GM10847 (cell line): ENCODE data around the gene MEG3.

Source experiments
- POLR2A ChIP-seq: IDR thresholded peaks from 2 replicates; pipeline ENCODE4 v1.6.1; 2011; ENCODE audit not compliant: insufficient read length; ENCODE audit errors: extremely low read depth

MEG3 gene

DNA sequence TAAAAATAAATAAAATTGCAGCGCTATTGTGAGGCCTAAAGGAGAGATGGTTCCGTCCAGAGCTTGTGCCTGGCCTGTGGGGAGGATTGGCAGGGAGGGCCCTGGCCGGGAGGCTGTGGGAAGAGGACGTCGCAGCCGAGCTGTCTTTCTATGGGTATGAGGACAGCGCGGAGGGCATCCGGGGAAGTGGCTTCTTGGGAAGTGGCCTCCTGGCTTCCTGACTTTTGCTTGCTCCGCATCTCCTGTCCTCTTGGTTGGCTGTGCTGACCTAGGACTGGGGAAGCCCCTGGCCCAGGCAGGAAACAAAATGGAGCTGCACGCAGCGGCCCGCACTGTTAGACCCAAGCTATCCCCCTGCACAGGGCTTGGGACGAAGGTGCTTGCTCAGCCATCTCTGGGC is 22.2 kb upstream of the MEG3 start:
- no peak for TF ChIP-seq POLR2A

DNA sequence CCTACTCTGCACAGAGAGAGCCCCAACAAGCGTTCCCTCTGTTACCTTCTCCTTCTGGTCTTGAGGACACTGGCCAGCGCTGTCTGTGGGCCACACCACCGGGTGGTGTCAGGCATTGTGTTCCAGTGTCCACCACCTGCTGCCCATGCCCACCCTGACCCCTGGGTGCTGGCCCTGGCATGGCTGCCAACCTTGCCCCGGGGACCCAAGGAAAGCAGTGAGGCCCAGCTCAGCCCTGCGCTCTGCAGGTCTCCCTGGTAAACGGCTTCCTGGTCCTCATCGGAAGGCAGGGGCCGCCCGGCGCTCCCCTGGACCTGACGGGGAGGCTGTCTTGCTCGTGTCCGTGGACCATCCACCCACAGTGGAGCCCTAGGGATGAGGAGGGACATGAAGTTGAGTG is 21.8 kb upstream of the MEG3 start:
- TF ChIP-seq POLR2A, result no peak

DNA sequence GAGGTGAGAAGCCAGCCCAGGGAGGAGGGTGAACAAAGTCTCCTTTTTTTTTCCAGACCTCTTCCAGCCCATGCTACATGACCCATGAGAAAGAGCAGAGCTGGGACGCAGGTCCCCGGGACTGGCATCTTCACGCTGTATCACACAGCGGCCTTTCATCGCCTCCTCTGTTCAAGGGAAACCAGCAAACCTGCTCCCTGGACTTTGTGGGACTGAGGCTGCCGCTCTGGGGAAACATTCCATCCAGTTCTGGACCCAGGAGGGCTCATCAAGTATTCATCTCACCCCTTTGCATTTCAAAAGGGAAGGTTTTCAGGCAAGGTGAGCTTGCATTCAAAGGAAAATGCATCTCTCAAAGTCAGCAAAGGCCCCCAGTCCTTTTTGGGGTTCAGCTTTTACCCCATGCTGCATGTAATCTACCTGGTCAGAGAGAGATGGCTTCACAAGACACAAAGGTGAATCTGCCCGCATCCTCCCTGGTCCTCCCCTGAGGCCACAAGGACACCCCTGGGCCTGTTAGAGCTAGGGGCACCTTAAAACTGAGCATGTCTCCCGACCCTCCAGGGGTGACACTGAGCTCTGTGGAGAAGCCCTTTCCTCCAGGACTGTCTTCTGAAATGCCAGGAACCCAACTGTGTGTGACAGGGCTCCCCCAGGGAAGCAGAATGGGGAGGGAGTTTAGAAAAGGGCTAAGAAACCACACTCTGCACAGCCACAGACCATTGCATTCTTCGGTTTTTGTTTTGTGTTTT is 21.2 kb upstream of the MEG3 start:
- no peak for TF ChIP-seq POLR2A

DNA sequence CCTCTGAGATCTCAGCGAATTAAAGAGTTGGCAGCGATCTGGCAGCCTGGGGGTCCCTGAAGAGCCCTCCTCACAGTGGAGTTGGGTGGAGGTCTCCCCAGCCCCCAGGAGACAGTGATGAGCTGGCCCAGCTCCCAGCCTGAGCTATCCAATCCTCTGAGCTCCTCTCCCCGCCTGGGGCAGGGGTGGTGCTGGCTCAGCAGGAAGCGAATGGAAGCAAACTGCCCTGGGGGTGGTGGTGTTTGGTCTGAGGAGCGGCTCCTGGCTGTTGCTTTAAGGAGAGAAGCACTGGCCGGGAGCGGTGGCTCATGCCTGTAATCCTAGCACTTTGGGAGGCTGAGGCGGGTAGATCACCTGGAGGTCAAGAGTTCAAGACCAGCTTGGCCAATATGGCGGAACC is 19.5 kb upstream of the MEG3 start:
- TF ChIP-seq POLR2A, result no peak

DNA sequence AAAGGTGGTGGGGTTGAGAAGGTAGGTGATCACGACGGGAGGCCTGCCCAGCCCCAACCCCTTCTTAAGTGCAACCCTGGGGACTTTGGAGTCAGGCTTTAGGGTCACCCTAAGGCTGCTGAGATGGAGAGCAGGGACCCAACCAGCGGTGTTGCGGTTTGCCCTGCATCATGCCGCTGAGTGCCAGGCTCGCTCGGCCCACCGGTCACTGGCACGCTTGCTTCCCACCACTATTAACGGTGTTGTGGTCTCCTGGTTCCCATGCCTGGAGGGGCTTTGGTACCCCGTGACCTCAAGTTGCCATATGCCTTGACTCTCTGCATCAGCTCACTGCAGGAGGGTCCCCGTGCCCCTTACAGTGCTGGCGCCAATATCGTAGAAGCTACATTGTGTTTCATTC is 18.4 kb upstream of the MEG3 start:
- TF ChIP-seq POLR2A, result no peak

DNA sequence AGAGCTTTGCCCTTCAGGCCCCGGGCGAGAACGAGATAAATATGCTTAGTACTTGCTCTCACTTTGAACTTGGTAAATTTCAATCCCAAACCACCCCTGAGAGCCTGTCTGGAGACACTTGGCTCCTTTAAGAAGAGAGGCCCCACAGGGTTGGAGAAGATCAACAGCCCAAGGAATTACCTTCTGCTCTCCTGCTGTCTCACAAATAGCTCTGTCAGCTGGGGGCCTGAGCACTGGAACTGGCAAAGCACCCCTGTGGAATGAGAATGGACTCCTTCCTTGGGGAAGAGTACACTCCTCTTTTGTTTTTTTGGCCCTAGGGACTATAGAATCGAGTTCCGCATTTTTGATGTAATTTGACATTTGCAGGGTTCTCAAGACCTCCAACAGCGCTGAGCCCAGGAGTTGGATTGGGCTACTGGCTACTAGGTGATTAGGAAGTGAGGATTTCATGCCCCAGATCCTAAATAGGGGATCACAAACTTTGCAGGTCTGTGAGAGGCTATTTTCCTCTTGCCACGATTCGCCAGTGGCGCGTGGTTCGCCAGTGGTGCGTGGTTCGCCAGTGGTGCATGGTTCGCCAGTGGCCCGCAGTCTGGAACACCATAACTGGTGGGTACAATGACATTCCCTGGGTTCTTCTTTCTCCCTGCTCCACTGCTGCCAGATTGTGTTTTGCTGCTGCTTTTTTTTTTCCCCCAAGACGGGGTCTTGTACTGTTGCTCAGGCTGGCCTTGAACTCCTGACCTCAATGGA is 17.8 kb upstream of the MEG3 start:
- TF ChIP-seq POLR2A, result no peak

DNA sequence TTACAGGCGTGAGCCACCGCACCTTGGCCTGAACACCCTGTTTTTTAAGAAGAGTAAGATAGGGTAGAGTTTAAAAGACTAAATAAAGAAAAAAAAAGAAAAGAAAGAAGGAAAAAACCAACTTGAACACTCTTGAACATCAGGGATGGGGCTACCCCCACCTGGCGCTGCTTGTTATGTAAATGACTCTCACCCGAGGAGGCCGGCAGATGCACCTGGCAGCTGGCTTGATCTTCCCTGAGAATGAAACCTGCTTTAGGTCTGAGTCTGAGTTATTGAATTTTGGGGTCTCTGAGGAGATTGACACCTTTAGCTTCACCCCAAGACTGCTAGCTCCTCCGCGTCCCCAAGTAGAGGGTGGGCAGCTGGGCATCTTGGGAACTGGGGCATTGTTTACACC is 15.5 kb upstream of the MEG3 start:
- no peak for TF ChIP-seq POLR2A

DNA sequence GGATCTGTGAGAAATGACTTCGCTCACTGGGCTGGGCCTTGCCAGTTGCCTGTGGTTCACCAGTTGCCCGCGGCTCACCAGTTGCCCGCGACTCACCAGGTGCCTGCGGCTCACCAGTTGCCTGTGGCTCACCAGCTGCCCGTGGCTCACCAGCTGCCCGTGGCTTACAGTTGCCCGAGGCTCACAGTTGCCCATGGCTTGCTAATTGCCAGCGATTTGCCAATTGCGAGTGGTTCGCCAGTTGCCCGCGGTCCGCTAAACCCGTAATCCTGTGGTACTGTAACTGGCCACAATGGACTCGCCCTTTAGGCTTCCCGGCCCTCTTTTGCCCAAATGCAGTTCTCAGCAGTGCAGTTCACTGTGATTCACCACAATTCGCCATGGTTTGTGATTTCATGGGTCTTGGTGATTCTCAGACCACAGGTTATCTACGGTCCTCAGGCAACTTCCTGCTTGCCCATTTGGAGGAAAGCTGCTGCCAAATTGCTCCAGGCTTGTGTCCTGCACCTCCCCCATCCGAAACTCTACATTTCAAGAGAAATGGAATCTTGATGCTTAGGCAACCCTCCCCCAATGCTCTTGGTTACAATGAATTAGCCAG is 15.0 kb upstream of the MEG3 start:
- no peak for TF ChIP-seq POLR2A

DNA sequence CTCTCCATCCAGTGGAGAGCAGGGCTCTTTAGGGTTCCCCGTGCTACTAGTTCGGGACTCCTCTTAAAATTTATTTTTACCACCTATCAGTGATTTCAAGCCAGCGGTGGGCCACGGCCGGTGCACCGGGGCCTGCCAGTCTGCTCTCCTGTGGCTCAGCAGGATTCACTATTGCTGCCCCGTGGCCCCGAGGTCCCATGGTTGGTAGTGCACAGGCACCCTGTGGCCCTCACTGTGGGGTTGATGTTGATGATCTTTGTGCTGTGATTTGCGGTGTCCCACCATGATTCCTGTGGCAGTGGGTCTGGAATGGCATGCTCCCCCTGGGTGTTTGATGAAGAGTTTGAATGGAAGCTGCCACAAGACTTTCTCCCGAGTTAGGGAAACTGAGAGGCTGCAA is 12.6 kb upstream of the MEG3 start:
- TF ChIP-seq POLR2A, result no peak

DNA sequence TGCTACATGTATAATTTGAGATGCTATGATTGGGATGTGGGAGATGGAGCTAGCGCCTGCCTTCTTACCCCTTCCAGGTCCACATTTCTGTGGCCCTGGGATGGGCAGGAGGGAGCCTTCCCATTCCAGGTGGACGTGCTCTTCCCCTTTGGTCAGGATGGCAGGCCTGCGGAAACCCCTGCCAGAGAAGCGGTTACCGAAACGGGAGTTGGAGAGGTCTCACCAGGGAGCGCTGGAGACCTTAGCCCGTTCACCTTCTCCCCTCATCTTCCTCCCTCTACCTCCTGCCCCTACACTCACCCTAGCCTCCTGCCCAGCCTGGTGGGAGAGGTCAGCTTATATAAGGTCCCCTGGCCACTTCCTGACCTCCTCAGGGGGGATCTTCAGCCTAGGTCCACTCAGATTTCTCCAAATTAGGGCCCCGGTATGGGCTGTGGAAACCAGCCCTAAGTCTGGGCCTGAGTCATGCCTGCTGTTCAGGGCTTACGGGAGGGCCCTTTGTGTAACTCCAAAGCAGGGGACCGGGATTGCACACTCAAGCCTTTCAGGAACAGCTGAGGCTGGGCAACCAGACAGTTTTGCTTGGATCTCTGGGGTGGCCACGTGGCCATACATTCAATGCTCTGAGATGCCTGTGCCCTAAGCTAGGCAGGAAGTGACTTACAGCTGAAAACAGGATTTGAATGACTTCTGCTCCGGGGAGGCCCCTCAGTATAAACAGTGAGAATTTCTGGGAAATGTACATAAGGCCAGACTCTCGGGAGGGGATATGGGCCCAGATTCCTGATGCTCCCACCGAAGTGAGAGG is 10.2 kb upstream of the MEG3 start:
- no peak for TF ChIP-seq POLR2A

DNA sequence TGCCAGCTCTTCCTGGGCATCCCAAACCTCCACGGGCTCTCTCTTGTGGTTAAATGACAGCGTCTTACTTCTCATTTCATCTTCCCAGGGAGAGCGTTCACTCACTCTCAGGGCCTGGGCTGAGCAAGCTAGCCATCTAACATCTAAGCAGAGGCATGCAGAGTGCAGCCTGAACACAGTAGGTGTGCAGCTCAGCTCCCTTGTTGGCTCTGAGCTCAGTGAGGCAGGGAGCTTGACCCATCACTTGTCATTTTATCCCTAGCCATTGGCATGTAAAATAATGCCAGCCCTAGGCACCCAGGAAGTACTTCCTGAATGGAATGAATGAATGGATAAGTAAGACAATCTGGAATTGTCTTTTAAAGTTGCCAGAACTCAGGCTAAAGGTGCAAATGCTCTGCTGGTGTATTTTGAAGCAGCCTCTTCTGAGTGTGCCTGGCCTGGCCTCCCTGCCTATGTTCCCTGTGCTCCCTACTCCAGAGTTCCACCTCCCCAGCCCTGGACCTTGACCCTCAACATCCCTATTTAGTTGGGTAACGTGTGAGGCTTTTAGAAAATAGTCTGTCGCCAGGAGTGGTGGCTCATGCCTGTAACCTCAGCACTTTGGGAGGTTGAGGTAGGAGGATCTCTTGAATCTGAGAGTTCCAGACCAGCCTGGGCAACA is 9.5 kb upstream of the MEG3 start:
- no peak for TF ChIP-seq POLR2A

DNA sequence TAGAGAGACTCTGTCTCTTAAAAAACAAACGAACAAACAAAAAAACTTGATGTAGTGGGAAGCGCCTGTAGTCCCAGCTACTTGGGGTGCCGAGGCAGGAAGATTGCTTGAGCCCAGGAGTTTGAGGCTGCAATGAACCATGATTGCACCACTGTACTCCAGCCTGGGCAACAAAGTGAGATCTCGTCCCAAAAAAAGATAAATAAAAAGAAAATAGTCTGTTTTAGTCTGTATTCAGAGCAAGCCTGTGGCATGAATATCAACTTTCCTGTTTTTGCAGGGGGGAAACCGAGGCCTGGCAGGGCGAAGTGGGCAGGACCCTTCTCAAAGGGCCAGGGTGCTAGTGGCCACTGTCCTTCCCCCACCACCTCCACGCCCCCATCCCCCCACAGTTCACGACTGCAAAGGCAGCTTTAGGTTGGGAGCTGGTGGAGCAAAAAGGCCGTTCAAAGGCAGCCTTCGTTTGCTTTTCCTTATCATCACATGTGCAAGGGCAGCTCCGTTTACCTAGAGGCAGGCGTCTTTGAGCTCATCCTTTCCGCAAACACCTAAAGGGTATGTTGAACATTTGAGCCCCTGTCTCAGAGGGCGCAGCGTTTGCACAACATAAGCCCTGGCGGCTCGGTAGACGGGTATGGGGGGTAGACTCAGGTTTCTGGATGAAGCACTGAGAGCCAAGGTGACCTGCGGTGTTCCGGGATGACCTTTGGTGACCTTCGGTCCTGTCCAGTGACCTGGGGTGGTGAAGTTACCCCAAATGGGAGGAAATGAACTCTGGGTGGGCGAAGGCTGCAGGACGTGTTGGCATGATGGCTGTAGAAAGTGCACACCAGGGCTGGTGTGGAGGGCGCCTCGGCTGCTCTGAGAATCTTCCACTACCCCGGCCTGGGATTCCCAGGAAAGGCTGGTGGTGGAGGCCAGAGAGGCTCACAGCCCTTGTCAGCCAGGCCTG is 8.7 kb upstream of the MEG3 start:
- no peak for TF ChIP-seq POLR2A

DNA sequence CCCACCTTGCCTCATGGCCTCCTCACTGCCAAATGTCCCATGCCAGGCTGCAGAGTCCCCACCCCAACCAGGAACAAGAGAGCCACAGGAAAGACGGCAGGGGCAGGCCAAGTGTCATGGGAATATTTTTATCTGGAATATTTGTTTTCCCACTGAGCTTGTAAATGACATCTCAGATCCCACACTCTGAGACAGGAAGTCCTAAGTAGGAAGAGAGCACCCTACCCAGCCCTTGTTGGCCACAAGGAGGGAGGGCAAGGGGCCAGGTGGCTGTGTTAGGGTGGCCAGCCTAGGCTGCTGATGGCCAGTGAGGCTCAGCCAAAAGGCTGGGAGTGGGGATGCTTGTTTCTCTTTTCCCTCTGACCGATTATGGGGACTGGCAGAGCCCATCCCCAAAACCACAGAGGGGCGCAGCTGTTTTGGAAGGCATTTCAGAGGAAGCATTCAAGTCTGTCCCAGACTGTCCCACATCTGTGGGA is 7.7 kb upstream of the MEG3 start:
- no peak for TF ChIP-seq POLR2A

DNA sequence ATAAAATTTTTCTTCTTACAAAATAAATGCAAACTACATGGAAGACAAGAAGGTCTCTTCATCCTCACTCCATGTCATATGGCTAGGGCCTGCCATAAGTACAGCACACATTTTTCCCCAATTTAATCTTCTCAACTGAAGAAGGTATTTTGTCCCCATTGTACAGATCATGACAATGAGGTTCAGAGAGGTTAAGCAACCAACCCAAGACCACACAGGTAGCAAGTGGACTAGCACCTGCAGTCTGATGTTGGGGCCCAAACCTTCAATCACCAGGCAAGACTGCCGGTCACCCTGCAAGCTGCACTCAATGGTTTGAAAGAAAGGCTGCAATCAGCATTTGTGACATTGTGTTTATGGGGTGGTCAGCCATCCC is 6.5 kb upstream of the MEG3 start:
- no peak for TF ChIP-seq POLR2A
